Measurements from ENCODE around the gene JCAD.

JCAD gene

DNA sequence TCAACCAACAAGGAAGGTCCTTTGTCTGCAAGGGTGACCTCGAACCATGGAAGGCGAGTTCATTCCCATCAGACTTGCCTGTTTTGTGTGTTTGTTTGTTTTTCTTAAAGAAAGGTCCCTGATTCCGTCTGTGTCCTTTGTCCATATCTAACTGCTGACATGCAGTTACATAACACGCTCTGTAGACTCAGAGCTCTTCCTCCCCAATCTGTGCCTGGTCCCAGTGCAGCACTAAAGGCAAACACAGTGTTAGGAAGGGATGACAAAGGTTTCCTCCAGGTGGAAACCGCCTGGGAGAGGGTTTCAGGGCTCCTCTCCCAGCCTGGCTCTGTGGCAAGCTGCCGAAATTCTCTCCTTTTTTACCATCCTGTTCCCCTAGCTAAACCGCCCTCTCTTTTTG, 13.4 kb downstream of the JCAD start:
- no peaks in the 10 kb centered on the region; the same call in none of the 2 replicates for H3K27me3 ChIP-seq
- no peaks in the 10 kb centered on the region for H3K36me3 ChIP-seq
- TF ChIP-seq, protein P1, sequence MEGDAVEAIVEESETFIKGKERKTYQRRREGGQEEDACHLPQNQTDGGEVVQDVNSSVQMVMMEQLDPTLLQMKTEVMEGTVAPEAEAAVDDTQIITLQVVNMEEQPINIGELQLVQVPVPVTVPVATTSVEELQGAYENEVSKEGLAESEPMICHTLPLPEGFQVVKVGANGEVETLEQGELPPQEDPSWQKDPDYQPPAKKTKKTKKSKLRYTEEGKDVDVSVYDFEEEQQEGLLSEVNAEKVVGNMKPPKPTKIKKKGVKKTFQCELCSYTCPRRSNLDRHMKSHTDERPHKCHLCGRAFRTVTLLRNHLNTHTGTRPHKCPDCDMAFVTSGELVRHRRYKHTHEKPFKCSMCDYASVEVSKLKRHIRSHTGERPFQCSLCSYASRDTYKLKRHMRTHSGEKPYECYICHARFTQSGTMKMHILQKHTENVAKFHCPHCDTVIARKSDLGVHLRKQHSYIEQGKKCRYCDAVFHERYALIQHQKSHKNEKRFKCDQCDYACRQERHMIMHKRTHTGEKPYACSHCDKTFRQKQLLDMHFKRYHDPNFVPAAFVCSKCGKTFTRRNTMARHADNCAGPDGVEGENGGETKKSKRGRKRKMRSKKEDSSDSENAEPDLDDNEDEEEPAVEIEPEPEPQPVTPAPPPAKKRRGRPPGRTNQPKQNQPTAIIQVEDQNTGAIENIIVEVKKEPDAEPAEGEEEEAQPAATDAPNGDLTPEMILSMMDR (IDR thresholded peaks at IDR 0.05; ENCODE audit: low read depth, low read length): no peak
- H3K4me1 ChIP-seq: no peaks in the 10 kb centered on the region
- H3K9me3 ChIP-seq: no peaks in the 10 kb centered on the region
- H3K4me3 ChIP-seq (ENCODE audit: low read depth, low read length): no peak overlapping the region
- DNase-seq: no peak

DNA sequence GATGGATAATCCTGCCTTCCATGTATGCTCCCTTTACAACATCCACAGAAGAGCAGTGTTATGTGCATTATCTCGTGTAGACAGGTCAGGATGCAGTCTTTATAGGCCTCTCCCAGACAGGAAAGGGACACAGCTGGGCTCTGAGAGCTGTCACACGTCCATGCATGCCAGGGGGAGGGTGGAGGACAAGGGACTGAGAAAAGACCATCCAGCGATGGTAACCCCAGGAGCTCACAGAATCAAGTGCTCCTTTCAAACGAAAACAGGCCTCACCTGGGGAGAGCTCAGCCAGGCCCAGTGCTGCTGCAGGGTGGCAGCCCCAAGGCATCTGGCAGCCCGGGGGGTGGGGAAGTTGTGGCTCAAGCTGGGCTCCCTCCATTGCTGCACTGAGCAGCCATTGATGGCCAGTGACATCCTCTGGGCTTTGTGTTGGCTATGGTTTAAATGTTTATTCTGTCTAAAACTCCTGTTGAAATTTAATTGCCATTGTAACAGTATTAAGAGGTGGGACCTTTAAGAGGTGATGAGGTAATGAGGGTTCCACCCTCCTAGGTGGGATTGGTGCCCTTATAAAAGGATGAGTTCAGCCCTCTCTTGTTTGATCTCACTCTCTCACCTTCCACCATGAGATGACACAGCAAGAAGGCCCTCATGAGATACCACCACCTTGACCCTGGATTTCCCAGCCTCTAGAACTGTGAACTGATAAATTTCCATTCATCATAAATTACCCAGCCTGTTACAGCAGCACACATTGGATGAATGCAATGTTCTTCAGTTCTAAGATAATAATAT, 15.7 kb downstream of the JCAD start:
- H3K9me3 ChIP-seq: no peaks in the 10 kb centered on the region
- TF ChIP-seq, protein P1 (IDR thresholded peaks at IDR 0.05; ENCODE audit: low read depth, low read length): no peak
- DNase-seq: no peak
- H3K27me3 ChIP-seq: no peaks in the 10 kb centered on the region
- H3K36me3 ChIP-seq: no peaks in the 10 kb centered on the region
- no peak overlapping the region for H3K4me3 ChIP-seq (ENCODE audit: low read depth, low read length)
- H3K4me1 ChIP-seq: no peaks in the 10 kb centered on the region

- TF ChIP-seq, protein P1 (IDR thresholded peaks at IDR 0.05; ENCODE audit: low read depth, low read length): no peak
Observed at GRCh38 chr10:30042820-30043219, 16.6 kb downstream of the JCAD start.

DNA sequence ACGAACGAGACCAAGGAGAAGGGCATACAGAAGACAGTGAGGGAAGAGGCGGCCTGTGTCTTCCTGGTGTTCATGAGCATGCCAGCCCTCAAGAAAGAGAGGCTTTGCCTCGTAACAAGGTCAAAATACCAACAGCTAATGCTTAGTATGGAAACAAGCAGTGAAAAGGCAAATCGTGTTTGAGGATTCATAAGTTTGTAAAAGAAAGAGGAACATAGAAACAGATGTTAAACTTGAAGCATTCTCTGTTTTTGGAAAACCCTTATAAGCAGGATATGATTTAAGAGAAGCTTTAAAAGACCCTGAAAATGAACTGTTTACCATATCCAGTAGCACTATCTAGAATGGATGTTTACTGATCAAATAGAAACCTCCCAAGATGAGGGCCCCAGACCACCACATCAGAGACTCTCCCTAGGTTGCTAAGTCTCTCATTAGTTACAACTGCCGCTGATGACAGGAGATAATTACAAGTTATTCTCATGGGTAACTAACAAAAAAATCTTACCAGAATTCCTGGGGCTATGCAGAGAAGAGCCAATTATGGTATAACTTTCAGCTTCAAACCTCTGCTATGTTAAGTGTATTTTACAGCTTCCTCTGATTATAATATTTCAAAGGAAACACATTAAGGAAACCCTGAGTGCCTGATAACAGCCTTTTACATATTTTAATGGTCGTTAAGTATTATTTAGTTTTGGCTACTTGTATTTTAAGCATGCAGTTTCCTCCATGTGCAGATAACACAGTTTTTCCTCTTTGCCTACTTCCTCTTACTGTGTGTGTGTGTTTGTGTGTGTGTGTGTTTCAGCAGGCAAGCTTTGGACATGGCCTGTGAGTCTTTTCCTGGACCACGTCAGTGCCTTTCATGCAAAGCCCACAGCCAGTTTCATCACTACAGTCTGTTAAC, 17.9 kb downstream of the JCAD start:
- H3K4me3 ChIP-seq (ENCODE audit: low read depth, low read length): no peak overlapping the region
- no peaks in the 10 kb centered on the region for H3K27me3 ChIP-seq
- H3K9me3 ChIP-seq: no peaks in the 10 kb centered on the region
- no peak for DNase-seq
- no peaks in the 10 kb centered on the region for H3K4me1 ChIP-seq
- TF ChIP-seq, protein P1 (IDR thresholded peaks at IDR 0.05; ENCODE audit: low read depth, low read length): no peak
- H3K36me3 ChIP-seq: no peaks in the 10 kb centered on the region

More at GRCh38 chr10:30042820-30043219, 16.6 kb downstream of the JCAD start:
- H3K36me3 ChIP-seq: no peaks in the 10 kb centered on the region
- no peaks in the 10 kb centered on the region for H3K9me3 ChIP-seq
- no peaks in the 10 kb centered on the region for H3K4me1 ChIP-seq
- no peak overlapping the region for H3K4me3 ChIP-seq (ENCODE audit: low read depth, low read length)
- no peaks in the 10 kb centered on the region for H3K27me3 ChIP-seq
- no peak for DNase-seq

DNA sequence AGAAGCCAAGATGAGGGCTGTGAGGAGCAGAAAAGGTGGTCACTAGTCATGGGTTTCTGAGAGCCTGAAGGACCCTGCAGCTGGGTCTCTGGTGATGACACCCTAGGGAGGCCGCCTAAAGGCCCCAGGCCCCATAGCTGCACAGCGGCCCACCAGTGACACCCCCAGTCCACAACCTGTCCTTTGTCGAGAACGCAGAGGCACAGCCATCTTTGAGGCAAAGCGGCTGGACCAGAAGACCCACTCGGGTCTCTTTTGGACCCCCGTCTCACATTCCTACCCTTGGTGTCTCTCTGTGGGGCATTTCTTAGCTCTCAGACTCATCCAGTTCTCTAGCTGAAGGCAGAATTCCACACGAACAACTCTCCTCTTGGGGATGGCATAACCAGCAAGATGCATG, 18.8 kb downstream of the JCAD start:
- Histone ChIP-seq H3K36me3 (no peaks in the 10 kb centered on the region), H3K4me1 (no peaks in the 10 kb centered on the region)

More for the DNA sequence above, 18.8 kb downstream of the JCAD start:
- no peak for DNase-seq
- TF ChIP-seq, protein P1 (IDR thresholded peaks at IDR 0.05; ENCODE audit: low read depth, low read length): no peak
- no peaks in the 10 kb centered on the region for H3K9me3 ChIP-seq
- no peak overlapping the region for H3K4me3 ChIP-seq (ENCODE audit: low read depth, low read length)
- no peaks in the 10 kb centered on the region for H3K27me3 ChIP-seq

All from BE2C (cell line).